Activated CD8-positive, alpha-beta T cell treated with anti-CD3 and anti-CD28 coated beads for 36 hours (primary cell): Measurements from ENCODE around the gene RABL6. TPM values are rescaled to one million over a fixed set of nuclear protein-coding genes. Genes with fewer than 3 reads are reported as not detected.

Experiments
- ATAC-seq: fragments of 200-7000 bp; cut with Tn5 transposase; one replicate; pipeline ENCODE4 v1.10.0; 2021; ENCODE audit warnings: mild to moderate bottlenecking, moderate library complexity
- CTCF ChIA-PET: fragments of 350-600 bp; sonication (Branson Sonifier 250); formaldehyde crosslinking; loops from one replicate; lab custom pipeline; 2021; ENCODE audit warnings: antibody characterized with exemption; lab: Charles Lee
- POLR2A ChIA-PET: fragments of 350-600 bp; sonication (Branson Sonifier 250); formaldehyde crosslinking; loops from one replicate; lab custom pipeline; 2021; ENCODE audit warnings: antibody characterized with exemption; lab: Charles Lee
- DNase-seq: peaks from one replicate; pipeline ENCODE4 v3.0.0-alpha.2; 2020
- H3K27ac Mint-ChIP-seq: one replicate; pipeline ENCODE4 v1.8.0; 2021; ENCODE audit warnings: mild to moderate bottlenecking, mixed read lengths
- H3K27me3 Mint-ChIP-seq: one replicate; pipeline ENCODE4 v1.8.0; 2021; ENCODE audit warnings: mixed read lengths
- H3K36me3 Mint-ChIP-seq: one replicate; pipeline ENCODE4 v1.8.0; 2021; ENCODE audit warnings: low read depth, mixed read lengths
- H3K4me1 Mint-ChIP-seq: one replicate; pipeline ENCODE4 v1.8.0; 2021; ENCODE audit warnings: low read depth, mixed read lengths
- H3K4me3 Mint-ChIP-seq: one replicate; pipeline ENCODE4 v1.8.0; 2021; ENCODE audit warnings: mild to moderate bottlenecking, moderate library complexity, mixed read lengths
- H3K9me3 Mint-ChIP-seq: one replicate; pipeline ENCODE4 v1.8.0; 2021; ENCODE audit warnings: mixed read lengths
- intact Hi-C: fragments of 100-400 bp; cut with micrococcal nuclease; formaldehyde crosslinking; loops from one replicate; pipeline ENCODE4 v1.10.0; 2022
- total RNA-seq, 2 experiments: library from RNA; stranded (reverse); gene quantifications; one replicate each; pipeline ENCODE4 v1.2.3, GENCODE V29; 2021
- TF ChIP-seq, protein P1 (sequence below): fragments of 200-600 bp; IDR thresholded peaks from one replicate; pipeline ENCODE4 v1.8.0; 2022; ENCODE audit warnings: antibody characterized with exemption, mild to moderate bottlenecking

Gene RABL6
- total RNA-seq, 2 experiments from 2014 or later: 85.6 to 86.6 TPM

DNA sequence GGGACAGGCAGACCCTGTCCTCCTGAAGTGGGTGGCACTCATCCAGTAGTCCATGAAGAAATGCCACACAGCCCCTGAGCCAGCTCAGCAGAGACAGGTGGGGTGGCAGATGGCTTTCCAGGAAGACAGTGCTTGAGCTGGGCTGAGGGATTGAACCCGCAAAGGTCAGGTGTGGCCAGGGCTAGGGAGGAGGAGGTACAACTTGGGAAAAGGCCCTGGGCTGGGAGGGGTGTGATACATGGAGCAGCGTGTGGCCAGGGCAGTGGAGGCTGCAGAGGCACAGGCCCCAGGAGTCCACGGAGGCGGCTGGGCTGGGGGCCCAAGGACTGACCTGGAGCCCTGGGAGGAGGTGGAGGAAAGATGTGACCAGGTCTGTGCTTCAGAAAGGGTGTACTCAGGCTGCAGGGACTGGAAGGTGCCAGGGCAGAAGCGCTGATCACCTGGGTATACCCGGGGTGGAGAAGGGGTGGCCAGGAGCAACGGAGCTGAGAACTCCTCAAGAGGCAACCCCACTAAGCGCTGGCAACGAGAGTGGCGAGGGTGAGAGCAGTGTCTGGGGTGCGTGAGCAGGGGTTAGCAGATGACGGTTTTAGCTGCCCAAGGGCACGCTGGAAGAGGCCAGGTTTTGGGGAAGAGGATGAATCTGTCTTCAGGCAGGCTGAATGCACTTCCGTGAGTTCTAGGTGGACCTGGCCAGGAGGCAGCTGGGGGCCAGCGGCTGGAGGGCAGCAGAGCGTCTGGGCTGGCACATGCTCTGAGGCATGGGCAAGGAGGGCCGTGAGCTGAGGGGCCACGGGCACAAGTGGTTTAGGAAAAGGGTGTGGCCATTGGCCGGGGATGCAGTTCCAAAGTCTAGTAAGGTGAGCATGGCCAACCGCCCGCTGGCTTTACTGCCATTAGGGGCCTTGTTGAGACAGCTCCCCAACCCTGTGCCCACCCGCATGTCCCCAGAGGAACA, 3.9 kb upstream of the RABL6 start:
- ChIA-PET CTCF (interaction anchor here (1.3 kb wide), 1 partner anchor 39 kb away, joined by 3 read pairs; no protein-coding TSS in a partner anchor), POLR2A (interaction anchor here (0.8 to 1.4 kb wide), 2 partner anchors 11 to 131 kb away, joined by 3 to 4 read pairs; no protein-coding TSS in a partner anchor)
- Mint-ChIP-seq H3K4me1 (peaks cover 22% of the 10 kb centered on the region), H3K9me3 (no peaks in the 10 kb centered on the region), H3K36me3 (no peaks in the 10 kb centered on the region), H3K27ac (no peak overlapping the region), H3K4me3 (no peak overlapping the region), H3K27me3 (peaks cover 6% of the 10 kb centered on the region)
- no peak for ATAC-seq
- DNase-seq: no peak
- TF ChIP-seq, protein P1, sequence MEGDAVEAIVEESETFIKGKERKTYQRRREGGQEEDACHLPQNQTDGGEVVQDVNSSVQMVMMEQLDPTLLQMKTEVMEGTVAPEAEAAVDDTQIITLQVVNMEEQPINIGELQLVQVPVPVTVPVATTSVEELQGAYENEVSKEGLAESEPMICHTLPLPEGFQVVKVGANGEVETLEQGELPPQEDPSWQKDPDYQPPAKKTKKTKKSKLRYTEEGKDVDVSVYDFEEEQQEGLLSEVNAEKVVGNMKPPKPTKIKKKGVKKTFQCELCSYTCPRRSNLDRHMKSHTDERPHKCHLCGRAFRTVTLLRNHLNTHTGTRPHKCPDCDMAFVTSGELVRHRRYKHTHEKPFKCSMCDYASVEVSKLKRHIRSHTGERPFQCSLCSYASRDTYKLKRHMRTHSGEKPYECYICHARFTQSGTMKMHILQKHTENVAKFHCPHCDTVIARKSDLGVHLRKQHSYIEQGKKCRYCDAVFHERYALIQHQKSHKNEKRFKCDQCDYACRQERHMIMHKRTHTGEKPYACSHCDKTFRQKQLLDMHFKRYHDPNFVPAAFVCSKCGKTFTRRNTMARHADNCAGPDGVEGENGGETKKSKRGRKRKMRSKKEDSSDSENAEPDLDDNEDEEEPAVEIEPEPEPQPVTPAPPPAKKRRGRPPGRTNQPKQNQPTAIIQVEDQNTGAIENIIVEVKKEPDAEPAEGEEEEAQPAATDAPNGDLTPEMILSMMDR: no peak
- intact Hi-C loops: loop anchor here (10.0 kb wide), 1 partner anchor 59 kb away; the partner anchor contains the start of genes LCN10 and LCN6

DNA sequence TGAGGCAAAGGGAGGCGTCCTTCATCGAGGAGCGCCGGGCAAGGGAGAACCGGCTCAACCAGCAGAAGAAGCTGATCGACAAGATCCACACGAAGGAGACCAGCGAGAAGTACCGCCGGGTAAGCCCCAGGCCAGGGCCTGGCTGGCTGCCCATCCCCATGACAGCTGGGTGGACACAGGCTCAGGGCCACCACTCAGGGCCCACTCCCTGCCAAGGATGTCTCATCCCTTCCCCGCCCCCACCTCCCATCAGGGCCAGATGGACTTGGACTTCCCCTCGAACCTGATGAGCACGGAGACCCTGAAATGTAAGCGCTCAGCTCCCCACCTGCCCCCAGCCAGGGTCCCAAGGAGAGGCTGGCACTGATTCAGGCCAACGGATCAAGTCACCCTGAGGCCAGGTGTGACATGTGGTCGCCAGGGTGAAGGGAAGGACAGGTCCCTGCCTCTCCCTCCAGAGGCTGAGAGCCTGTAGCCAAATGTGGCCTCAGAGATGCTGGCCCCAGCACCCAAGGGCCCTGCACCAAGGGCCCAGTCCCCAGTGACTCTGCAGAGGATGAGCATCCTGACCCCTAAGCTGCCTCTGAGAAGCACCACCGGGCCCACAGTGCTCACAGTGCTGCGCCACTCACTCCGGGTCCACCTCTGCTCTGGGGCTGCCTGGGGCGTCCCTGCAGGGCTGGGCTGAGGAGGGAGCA, 3.1 kb upstream of the RABL6 start:
- Mint-ChIP-seq H3K36me3 (peaks cover 6% of the 10 kb centered on the region), H3K9me3 (no peaks in the 10 kb centered on the region), H3K4me3 (no peak overlapping the region), H3K4me1 (peaks cover 28% of the 10 kb centered on the region), H3K27me3 (peaks cover 6% of the 10 kb centered on the region), H3K27ac (no peak overlapping the region)
- ATAC-seq (no peak), DNase-seq (no peak)
- TF ChIP-seq, protein P1: no peak
- ChIA-PET CTCF (interaction anchor here (1.3 kb wide), 1 partner anchor 38 kb away, joined by 3 read pairs; no protein-coding TSS in a partner anchor), POLR2A (interaction anchor here (0.8 to 1.6 kb wide), 2 partner anchors 11 to 12 kb away, joined by 4 read pairs; no protein-coding TSS in a partner anchor)
- intact Hi-C loops: loop anchor here (10.0 kb wide), 1 partner anchor 60 kb away; the partner anchor contains the start of genes LCN10 and LCN6

DNA sequence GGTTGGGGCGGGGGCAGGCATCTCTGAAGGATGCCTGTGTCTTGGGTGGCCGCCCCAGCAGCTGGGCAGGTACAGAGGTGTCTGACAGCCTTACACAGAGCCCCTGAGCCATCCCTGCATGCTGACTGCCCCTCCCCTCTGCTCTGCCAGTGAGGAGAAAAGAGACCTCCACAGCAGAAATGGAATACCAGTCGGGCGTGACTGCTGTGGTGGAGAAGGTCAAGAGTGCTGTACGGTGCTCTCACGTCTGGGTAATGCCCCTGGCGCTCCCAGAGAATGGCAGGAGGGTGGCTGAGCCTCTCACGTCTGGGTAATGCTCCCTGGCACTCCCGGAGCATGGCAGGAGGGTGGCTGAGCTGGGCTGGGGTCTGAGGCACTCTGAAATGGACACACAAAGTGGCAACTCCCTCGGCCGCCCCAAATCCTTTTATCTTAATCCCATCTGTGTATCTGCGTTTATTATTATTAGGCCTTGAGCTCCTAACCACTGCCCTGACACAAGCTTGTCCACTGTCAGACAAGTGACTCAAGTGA, 2.5 kb upstream of the RABL6 start:
- peaks cover 12% of the 10 kb centered on the region for H3K36me3 Mint-ChIP-seq
- no peak overlapping the region for H3K4me3 Mint-ChIP-seq
- intact Hi-C loops: loop anchor here (10.0 kb wide), 1 partner anchor 60 kb away; the partner anchor contains the start of genes LCN10 and LCN6
- CTCF ChIA-PET: interaction anchor here (1.3 to 2.5 kb wide), 3 partner anchors 13 to 229 kb away, joined by 3 to 9 read pairs (median 6); no protein-coding TSS in a partner anchor
- H3K4me1 Mint-ChIP-seq: peaks cover 31% of the 10 kb centered on the region
- POLR2A ChIA-PET: interaction anchor here (1.6 to 2.7 kb wide), 2 partner anchors 10 to 12 kb away, joined by 4 to 10 read pairs; no protein-coding TSS in a partner anchor
- no peaks in the 10 kb centered on the region for H3K9me3 Mint-ChIP-seq
- no peak overlapping the region for H3K27ac Mint-ChIP-seq
- TF ChIP-seq, protein P1: no peak
- DNase-seq (no peak), ATAC-seq (no peak)
- H3K27me3 Mint-ChIP-seq: peaks cover 5% of the 10 kb centered on the region

DNA sequence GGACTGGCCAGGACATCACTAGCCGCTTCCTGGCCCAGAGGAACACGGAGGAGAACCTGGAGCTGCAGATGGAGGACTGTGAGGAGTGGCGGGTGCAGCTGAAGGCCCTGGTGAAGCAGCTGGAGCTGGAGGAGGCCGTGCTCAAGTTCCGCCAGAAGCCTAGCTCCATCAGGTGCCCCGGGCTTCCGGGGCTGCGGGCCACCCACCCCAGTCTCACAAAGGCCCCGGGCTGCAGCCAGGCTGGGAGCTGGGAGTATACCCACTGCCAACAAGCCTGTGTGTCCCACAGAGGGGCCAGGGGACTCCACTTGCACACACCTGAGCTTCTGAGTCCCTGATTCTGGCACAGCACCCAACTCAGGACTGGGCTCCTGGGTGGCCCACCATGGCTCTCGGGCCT, 1.7 kb upstream of the RABL6 start:
- peaks cover 15% of the 10 kb centered on the region for H3K36me3 Mint-ChIP-seq
- ATAC-seq: no peak
- DNase-seq: no peak
- POLR2A ChIA-PET: interaction anchor here (1.0 to 2.7 kb wide), 3 partner anchors 10 to 229 kb away, joined by 3 to 10 read pairs (median 4); no protein-coding TSS in a partner anchor
- peak overlapping the region; percentile 89 for H3K4me3 Mint-ChIP-seq
- peaks cover 28% of the 10 kb centered on the region for H3K4me1 Mint-ChIP-seq
- TF ChIP-seq, protein P1: no peak
- peaks cover 2% of the 10 kb centered on the region for H3K27me3 Mint-ChIP-seq
- intact Hi-C loops: loop anchor here (10.0 kb wide), 1 partner anchor 61 kb away; the partner anchor contains the start of genes LCN10 and LCN6
- no peaks in the 10 kb centered on the region for H3K9me3 Mint-ChIP-seq
- no peak overlapping the region for H3K27ac Mint-ChIP-seq
- CTCF ChIA-PET: interaction anchor here (0.8 to 2.5 kb wide), 5 partner anchors 10 to 228 kb away, joined by 3 to 9 read pairs (median 3); partner anchors contain the start of gene AJM1
